ENCODE data around the gene PCBP3. TPM values are rescaled to one million over a fixed set of nuclear protein-coding genes. Genes with fewer than 3 reads are reported as not detected.

The PCBP3 gene
- total RNA-seq, 4 donors from 2014 or later, result 0.47 to 5.3 (median 1.0) TPM; not detected in 1

DNA sequence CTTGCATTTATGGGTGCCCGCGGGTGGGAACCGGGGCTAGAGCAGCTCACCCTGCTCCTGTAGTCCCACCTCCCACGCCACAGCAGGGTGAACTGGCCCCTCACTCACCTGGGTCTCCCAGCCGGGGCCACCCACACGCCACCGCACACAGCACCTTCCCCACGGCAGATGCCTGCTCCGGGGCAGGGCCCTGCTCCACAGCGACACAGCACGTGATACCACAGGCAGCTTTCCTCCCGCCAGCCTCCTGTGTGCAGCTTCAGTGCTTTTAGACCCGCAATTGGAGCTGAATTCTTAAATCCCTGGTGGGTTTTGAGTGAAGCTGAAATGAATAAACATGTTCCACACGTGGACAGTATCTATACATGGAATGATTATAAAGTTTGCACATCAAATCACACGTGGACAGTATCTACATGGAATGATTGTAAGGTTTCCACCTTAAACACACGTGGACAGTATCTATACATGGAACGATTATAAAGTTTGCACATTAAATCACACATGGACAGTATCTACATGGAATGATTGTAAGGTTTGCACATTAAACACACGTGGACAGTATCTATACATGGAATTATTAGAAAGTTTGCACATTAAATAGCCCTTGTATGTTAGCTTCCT, 245.0 kb downstream of the PCBP3 start:
- H3K4me1 ChIP-seq, result peaks cover 8 to 33% (median 18%) of the 10 kb centered on the region in 3 donors
- H3K27me3 ChIP-seq, result peaks cover 0 to 20% (median 0%) of the 10 kb centered on the region in 4 donors
- H3K9me3 ChIP-seq, result no peaks in the 10 kb centered on the region
- no peak for TF ChIP-seq POLR2A (IDR thresholded peaks at IDR 0.05)
- TF ChIP-seq, protein P1, sequence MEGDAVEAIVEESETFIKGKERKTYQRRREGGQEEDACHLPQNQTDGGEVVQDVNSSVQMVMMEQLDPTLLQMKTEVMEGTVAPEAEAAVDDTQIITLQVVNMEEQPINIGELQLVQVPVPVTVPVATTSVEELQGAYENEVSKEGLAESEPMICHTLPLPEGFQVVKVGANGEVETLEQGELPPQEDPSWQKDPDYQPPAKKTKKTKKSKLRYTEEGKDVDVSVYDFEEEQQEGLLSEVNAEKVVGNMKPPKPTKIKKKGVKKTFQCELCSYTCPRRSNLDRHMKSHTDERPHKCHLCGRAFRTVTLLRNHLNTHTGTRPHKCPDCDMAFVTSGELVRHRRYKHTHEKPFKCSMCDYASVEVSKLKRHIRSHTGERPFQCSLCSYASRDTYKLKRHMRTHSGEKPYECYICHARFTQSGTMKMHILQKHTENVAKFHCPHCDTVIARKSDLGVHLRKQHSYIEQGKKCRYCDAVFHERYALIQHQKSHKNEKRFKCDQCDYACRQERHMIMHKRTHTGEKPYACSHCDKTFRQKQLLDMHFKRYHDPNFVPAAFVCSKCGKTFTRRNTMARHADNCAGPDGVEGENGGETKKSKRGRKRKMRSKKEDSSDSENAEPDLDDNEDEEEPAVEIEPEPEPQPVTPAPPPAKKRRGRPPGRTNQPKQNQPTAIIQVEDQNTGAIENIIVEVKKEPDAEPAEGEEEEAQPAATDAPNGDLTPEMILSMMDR (IDR thresholded peaks at IDR 0.05), result no peak
- DNase-seq, result no peak
- intact Hi-C loops (cut with DNase I), result loop anchor here (10.0 kb wide), 1 partner anchor 64 kb away; no protein-coding TSS in a partner anchor
- H3K4me3 ChIP-seq, result no peak overlapping the region
- WGBS, 2 donors, result 79 to 81% methylated on average over 9 to 18 of the region's 18 CpGs
- no peaks in the 10 kb centered on the region for H3K36me3 ChIP-seq
- no peak overlapping the region for H3K27ac ChIP-seq

DNA sequence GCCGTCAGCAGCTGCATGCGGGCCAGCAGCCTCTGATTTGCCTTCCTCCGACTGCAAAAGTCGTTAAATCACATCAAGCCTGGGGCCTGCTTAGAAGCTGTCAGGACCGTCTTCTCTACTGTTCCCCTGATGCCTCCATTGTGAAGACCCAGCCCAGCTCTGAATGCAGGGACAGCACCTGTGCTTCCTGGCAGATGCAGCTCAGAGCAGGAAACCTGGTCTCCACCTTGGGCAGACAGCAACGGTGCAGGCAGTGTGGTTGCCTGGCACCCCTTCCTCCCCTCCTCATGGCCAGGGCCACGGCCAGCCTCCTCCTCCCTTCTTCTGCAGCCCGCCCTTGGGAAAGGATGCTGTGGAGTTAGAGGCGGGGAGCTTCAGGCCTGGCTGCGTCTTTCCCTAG, 245.7 kb downstream of the PCBP3 start:
- H3K4me3 ChIP-seq, result no peak overlapping the region
- no peak for DNase-seq
- 71 to 88% methylated on average over 6 to 8 of the region's 10 CpGs for WGBS, 2 donors
- peaks cover 12 to 41% (median 25%) of the 10 kb centered on the region in 3 donors for H3K4me1 ChIP-seq
- no peak overlapping the region for H3K27ac ChIP-seq
- intact Hi-C loops (cut with DNase I), result loop anchor here (10.0 kb wide), 1 partner anchor 64 kb away; no protein-coding TSS in a partner anchor
- no peak for TF ChIP-seq POLR2A (IDR thresholded peaks at IDR 0.05)
- TF ChIP-seq, protein P1 (IDR thresholded peaks at IDR 0.05), result no peak
- peaks cover 0 to 20% (median 0%) of the 10 kb centered on the region in 4 donors for H3K27me3 ChIP-seq
- H3K9me3 ChIP-seq, result no peaks in the 10 kb centered on the region
- H3K36me3 ChIP-seq, result no peaks in the 10 kb centered on the region

DNA sequence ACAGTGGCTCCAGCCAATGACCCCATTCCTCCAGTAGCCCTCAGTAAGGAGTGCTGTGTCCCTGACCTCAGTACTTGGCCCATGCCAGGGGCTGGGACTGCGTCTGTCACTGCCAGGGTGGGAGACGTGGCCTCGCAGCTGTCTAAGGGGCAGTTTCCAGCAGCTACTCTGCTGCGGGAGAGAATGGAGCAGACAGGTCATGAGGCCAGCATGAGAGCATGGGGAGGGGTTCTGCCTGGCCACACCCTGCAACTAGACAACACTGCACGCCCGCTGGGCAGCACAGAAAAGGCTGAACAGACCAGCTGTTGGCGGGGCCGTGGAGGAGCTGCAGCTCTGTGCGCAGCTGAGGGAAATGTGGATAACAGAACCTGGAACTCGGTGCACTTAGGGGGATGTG, 246.4 kb downstream of the PCBP3 start:
- TF ChIP-seq POLR2A (IDR thresholded peaks at IDR 0.05), result no peak
- TF ChIP-seq, protein P1 (IDR thresholded peaks at IDR 0.05), result no peak
- H3K27me3 ChIP-seq, result peaks cover 0 to 20% (median 0%) of the 10 kb centered on the region in 4 donors
- intact Hi-C loops (cut with DNase I), result loop anchor here (10.0 kb wide), 1 partner anchor 65 kb away; no protein-coding TSS in a partner anchor
- H3K36me3 ChIP-seq, result no peaks in the 10 kb centered on the region
- H3K4me3 ChIP-seq, result no peak overlapping the region
- no peaks in the 10 kb centered on the region for H3K9me3 ChIP-seq
- no peak for DNase-seq
- 70 to 75% methylated on average over 4 to 6 of the region's 10 CpGs for WGBS, 2 donors
- peaks cover 12 to 45% (median 26%) of the 10 kb centered on the region in 3 donors for H3K4me1 ChIP-seq
- H3K27ac ChIP-seq, result no peak overlapping the region

DNA sequence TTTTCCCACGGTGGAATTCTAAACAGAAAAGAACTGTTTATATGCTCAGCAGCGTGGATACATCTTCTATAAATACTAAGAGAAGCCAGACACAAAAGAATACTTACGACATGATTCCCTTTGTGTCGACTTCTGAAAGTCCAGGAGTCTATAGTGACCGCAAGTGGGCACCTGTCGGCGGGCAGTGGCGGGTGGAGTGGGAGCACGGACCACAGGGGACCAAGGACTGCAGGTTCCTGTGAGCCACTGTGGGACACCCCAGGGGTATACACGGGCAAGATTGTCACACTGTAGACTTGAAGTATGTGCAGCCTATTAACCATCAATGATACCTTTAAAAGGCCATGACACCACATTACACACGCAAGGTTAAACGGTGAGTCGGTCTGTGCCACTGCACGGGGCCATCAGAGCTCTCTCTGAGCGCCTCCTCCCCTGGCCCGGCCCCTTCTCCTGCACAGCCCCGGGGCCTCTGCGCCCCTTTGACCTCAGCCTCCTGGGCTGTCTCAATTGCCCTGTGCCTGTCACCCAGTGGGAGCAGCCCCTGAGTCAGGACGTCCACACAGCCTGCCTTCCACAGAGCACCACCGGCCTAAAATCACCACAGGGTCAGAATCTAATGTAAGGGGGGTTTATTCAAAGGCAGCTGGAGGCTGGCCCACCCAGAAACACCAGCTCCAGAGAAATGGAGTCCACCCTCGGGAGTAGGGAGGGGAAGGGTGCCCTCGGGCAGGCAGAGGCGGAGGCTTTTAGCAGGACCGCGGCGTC, 248.0 kb downstream of the PCBP3 start:
- Histone ChIP-seq H3K36me3 (no peaks in the 10 kb centered on the region), H3K4me1 (peaks cover 12 to 42% (median 22%) of the 10 kb centered on the region in 3 donors), H3K9me3 (no peaks in the 10 kb centered on the region), H3K27me3 (peaks cover 0 to 20% (median 0%) of the 10 kb centered on the region in 4 donors), H3K4me3 (peak overlapping the region in 1 of 4 donors; percentile 20), H3K27ac (no peak overlapping the region)
- WGBS, 2 donors, result 59 to 74% methylated on average over 14 to 22 of the region's 26 CpGs
- intact Hi-C loops (cut with DNase I), result no loop called here
- no peak for DNase-seq
- TF ChIP-seq, protein P1 (IDR thresholded peaks at IDR 0.05), result no peak
- TF ChIP-seq POLR2A (IDR thresholded peaks at IDR 0.05), result no peak
